Neural cell (in vitro differentiated cells): ENCODE results near the gene FXYD4. TPM values are rescaled to one million over a fixed set of nuclear protein-coding genes. Genes with fewer than 3 reads are reported as not detected.
A peak's percentile ranks its signal among the peaks of the same experiment; 100 is the strongest.

ENCODE experiments used
- H2AFZ ChIP-seq: fragments of 200-600, 300-800 bp; sonication (generic), shearing (Covaris generic); 2 replicates; pipeline ENCODE4 v1.6.0; 2014; ENCODE audit warnings: low read depth, mild to moderate bottlenecking, antibody characterized with exemption, low read length, moderate library complexity
- H3F3A ChIP-seq: fragments of 200-600 bp; shearing (Covaris generic); 2 replicates; pipeline ENCODE4 v1.6.1; 2016; ENCODE audit warnings: mild to moderate bottlenecking, moderate library complexity, mixed read lengths, antibody characterized with exemption, low read length; ENCODE audit not compliant: insufficient read depth, poor library complexity, severe bottlenecking
- H3K27ac ChIP-seq: fragments of 200-600, 300-800 bp; sonication (generic), shearing (Covaris generic); 2 replicates; pipeline ENCODE4 v1.5.1; 2014; ENCODE audit warnings: mild to moderate bottlenecking, low read length, moderate library complexity
- H3K27me3 ChIP-seq: fragments of 300-800, 200-600 bp; sonication (generic), shearing (Covaris generic); 2 replicates; pipeline ENCODE4 v1.6.0; 2014; ENCODE audit warnings: mild to moderate bottlenecking, low read depth, low read length, moderate library complexity; ENCODE audit not compliant: insufficient read depth
- H3K36me3 ChIP-seq: fragments of 300-800, 200-600 bp; sonication (generic), shearing (Covaris generic); 2 replicates; pipeline ENCODE4 v1.5.1; 2014; ENCODE audit warnings: mild to moderate bottlenecking, antibody characterized with exemption, low read length, moderate library complexity; ENCODE audit not compliant: insufficient read depth
- H3K4me2 ChIP-seq: fragments of 300-800, 200-600 bp; sonication (generic), shearing (Covaris generic); 2 replicates; pipeline ENCODE4 v1.6.0; 2014; ENCODE audit warnings: mild to moderate bottlenecking, low read length
- H3K4me3 ChIP-seq: fragments of 300-800, 200-600 bp; sonication (generic), shearing (Covaris generic); 2 replicates; pipeline ENCODE4 v1.5.1; 2014; ENCODE audit warnings: mild to moderate bottlenecking, low read length, moderate library complexity
- H3K79me2 ChIP-seq: fragments of 200-600 bp; shearing (Covaris generic); replicated peaks from 2 replicates; pipeline ENCODE4 v1.6.0; 2014; ENCODE audit warnings: mild to moderate bottlenecking, low read length, moderate library complexity; ENCODE audit not compliant: insufficient read depth
- H3K9ac ChIP-seq: fragments of 300-800, 200-600 bp; sonication (generic), shearing (Covaris generic); 2 replicates; pipeline ENCODE4 v1.6.1; 2016; ENCODE audit warnings: mild to moderate bottlenecking, low read length, mixed read lengths
- H3K9me2 ChIP-seq: fragments of 200-600 bp; shearing (Covaris generic); 2 replicates; pipeline ENCODE4 v1.6.1; 2016; ENCODE audit warnings: mild to moderate bottlenecking, low read length, mixed read lengths; ENCODE audit not compliant: insufficient read depth
- H3K9me3 ChIP-seq: fragments of 200-600, 300-800 bp; sonication (generic), shearing (Covaris generic); 2 replicates; pipeline ENCODE4 v1.6.1; 2016; ENCODE audit warnings: mild to moderate bottlenecking, mixed run types, low read length, moderate library complexity, mixed read lengths
- H4K20me1 ChIP-seq: fragments of 200-600 bp; shearing (Covaris generic); 2 replicates; pipeline ENCODE4 v1.6.1; 2016; ENCODE audit warnings: mild to moderate bottlenecking, mixed run types; ENCODE audit not compliant: insufficient read depth
- EP300 ChIP-seq: fragments of 450-650 bp; conservative IDR thresholded peaks from 2 replicates; pipeline ENCODE4 v1.6.1; 2014; ENCODE audit warnings: antibody characterized with exemption, mild to moderate bottlenecking, moderate library complexity; ENCODE audit not compliant: poor library complexity, severe bottlenecking
- MXI1 ChIP-seq: fragments of 450-650 bp; conservative IDR thresholded peaks from 2 replicates; pipeline ENCODE4 v1.6.1; 2014; ENCODE audit warnings: antibody characterized with exemption, mild to moderate bottlenecking; ENCODE audit not compliant: poor library complexity, severe bottlenecking
- POLR2AphosphoS5 ChIP-seq: IDR thresholded peaks from 2 replicates; pipeline ENCODE4 v1.6.1; 2012
- RAD21 ChIP-seq: fragments of 450-650 bp; conservative IDR thresholded peaks from 2 replicates; pipeline ENCODE4 v1.6.1; 2014; ENCODE audit warnings: antibody characterized with exemption, mild to moderate bottlenecking, moderate library complexity
- SMC3 ChIP-seq: fragments of 450-650 bp; conservative IDR thresholded peaks from 2 replicates; pipeline ENCODE4 v1.6.1; 2014; ENCODE audit warnings: antibody characterized with exemption, mild to moderate bottlenecking, moderate library complexity; ENCODE audit not compliant: poor library complexity
- TAF1 ChIP-seq: IDR thresholded peaks from 2 replicates; pipeline ENCODE4 v1.6.1; 2012; ENCODE audit warnings: low read depth
- polyA plus RNA-seq: library from polyadenylated mRNA; depleted of rRNA; stranded (reverse); fragments of >200 nt; gene quantifications from 2 replicates; pipeline ENCODE4 v1.2.3, GENCODE V29; 2014
- TF ChIP-seq, protein P1 (sequence below): IDR thresholded peaks from 2 replicates; pipeline ENCODE4 v1.6.1; 2012; ENCODE audit warnings: borderline replicate concordance
- TF ChIP-seq, protein P2 (sequence below): fragments of 450-650 bp; IDR thresholded peaks from 2 replicates; pipeline ENCODE4 v1.5.1; 2014; ENCODE audit warnings: antibody characterized with exemption, mild to moderate bottlenecking, moderate library complexity; ENCODE audit not compliant: poor library complexity, severe bottlenecking

FXYD4 gene
- polyA plus RNA-seq, 1 donor from 2014 or later, result not detected

DNA sequence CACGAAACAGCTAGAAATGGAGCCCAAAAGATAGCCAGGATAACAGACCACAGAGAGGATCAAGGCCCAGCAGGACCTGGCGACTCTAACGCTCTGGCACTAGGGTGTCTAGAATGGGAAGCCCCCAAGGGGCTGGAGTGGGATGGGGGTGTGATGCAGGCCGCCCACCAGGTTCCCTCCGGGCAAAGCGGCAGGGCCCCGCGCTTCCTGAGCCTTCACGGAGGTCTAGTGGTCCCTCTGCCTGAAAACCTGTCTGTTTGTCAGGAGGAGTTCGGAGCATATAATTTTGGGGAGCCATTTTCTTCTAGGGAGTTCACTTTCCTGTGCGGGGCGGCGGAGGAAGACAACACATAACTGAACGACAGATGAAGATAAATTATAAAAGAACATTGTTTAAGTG, 48.2 kb upstream of the FXYD4 start:
- Histone ChIP-seq H3K36me3 (no peaks in the 10 kb centered on the region), H3K4me3 (peak overlapping the region; percentile 61), H4K20me1 (no peaks in the 10 kb centered on the region), H3K9me3 (no peaks in the 10 kb centered on the region), H3K9me2 (no peaks in the 10 kb centered on the region), H3K27ac (no peak overlapping the region), H2AFZ (peak overlapping the region; percentile 23), H3F3A (no peaks in the 10 kb centered on the region), H3K4me2 (no peak overlapping the region), H3K27me3 (no peaks in the 10 kb centered on the region), H3K79me2 (no peaks in the 10 kb centered on the region), H3K9ac (no peak overlapping the region)
- TF ChIP-seq POLR2AphosphoS5, result no peak
- TF ChIP-seq RAD21, result no peak
- no peak for TF ChIP-seq SMC3
- no peak for TF ChIP-seq TAF1
- TF ChIP-seq MXI1, result no peak
- TF ChIP-seq, protein P1, sequence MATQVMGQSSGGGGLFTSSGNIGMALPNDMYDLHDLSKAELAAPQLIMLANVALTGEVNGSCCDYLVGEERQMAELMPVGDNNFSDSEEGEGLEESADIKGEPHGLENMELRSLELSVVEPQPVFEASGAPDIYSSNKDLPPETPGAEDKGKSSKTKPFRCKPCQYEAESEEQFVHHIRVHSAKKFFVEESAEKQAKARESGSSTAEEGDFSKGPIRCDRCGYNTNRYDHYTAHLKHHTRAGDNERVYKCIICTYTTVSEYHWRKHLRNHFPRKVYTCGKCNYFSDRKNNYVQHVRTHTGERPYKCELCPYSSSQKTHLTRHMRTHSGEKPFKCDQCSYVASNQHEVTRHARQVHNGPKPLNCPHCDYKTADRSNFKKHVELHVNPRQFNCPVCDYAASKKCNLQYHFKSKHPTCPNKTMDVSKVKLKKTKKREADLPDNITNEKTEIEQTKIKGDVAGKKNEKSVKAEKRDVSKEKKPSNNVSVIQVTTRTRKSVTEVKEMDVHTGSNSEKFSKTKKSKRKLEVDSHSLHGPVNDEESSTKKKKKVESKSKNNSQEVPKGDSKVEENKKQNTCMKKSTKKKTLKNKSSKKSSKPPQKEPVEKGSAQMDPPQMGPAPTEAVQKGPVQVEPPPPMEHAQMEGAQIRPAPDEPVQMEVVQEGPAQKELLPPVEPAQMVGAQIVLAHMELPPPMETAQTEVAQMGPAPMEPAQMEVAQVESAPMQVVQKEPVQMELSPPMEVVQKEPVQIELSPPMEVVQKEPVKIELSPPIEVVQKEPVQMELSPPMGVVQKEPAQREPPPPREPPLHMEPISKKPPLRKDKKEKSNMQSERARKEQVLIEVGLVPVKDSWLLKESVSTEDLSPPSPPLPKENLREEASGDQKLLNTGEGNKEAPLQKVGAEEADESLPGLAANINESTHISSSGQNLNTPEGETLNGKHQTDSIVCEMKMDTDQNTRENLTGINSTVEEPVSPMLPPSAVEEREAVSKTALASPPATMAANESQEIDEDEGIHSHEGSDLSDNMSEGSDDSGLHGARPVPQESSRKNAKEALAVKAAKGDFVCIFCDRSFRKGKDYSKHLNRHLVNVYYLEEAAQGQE, result no peak
- TF ChIP-seq, protein P2, sequence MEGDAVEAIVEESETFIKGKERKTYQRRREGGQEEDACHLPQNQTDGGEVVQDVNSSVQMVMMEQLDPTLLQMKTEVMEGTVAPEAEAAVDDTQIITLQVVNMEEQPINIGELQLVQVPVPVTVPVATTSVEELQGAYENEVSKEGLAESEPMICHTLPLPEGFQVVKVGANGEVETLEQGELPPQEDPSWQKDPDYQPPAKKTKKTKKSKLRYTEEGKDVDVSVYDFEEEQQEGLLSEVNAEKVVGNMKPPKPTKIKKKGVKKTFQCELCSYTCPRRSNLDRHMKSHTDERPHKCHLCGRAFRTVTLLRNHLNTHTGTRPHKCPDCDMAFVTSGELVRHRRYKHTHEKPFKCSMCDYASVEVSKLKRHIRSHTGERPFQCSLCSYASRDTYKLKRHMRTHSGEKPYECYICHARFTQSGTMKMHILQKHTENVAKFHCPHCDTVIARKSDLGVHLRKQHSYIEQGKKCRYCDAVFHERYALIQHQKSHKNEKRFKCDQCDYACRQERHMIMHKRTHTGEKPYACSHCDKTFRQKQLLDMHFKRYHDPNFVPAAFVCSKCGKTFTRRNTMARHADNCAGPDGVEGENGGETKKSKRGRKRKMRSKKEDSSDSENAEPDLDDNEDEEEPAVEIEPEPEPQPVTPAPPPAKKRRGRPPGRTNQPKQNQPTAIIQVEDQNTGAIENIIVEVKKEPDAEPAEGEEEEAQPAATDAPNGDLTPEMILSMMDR, result no peak

DNA sequence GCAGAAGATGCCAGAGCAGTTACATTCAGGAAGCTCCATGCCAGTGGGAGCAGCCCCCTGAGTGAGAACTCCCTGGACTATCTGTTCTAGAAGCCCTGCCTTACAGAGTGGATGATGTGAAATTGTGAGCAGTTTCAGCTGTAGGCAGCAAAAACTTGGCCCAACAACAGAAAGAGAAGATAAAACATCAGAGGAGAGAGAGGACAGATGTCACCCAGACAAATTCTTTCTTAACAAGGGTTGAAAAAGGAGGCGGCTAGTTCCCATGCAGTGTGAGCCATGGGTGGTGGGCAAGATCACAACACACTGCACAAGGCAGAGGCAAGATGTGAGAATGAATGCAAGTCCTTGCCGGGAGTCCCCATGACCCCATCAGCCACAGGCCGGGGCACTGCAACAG, 46.6 kb upstream of the FXYD4 start:
- TF ChIP-seq, protein P2, result no peak
- no peak for TF ChIP-seq MXI1
- TF ChIP-seq EP300, result no peak
- TF ChIP-seq POLR2AphosphoS5, result no peak
- no peak for TF ChIP-seq TAF1
- no peak overlapping the region for H3K9ac ChIP-seq
- H3K27ac ChIP-seq, result no peak overlapping the region
- no peak overlapping the region for H3K4me3 ChIP-seq
- H3F3A ChIP-seq, result no peaks in the 10 kb centered on the region
- H4K20me1 ChIP-seq, result no peaks in the 10 kb centered on the region
- no peaks in the 10 kb centered on the region for H3K9me2 ChIP-seq
- H3K4me2 ChIP-seq, result no peak overlapping the region
- H3K79me2 ChIP-seq, result no peaks in the 10 kb centered on the region
- H3K9me3 ChIP-seq, result no peaks in the 10 kb centered on the region
- no peaks in the 10 kb centered on the region for H3K27me3 ChIP-seq
- no peak overlapping the region for H2AFZ ChIP-seq
- H3K36me3 ChIP-seq, result no peaks in the 10 kb centered on the region
